Measurements from ENCODE around the gene SPON2.

Gene SPON2

GRCh38 chr4:1202526-1203011 is 30.2 kb upstream of the SPON2 start:
- POLR2A ChIA-PET = interaction anchor here (0.8 kb wide), 1 partner anchor 45 kb away, joined by 3 read pairs; no protein-coding TSS in a partner anchor
- no peak for DNase-seq (ENCODE audit: extremely low spot score)
- CTCF ChIA-PET = no interaction called here
- TF ChIP-seq L3MBTL2 (conservative IDR thresholded peaks at IDR 0.05) (no peak), SUZ12 (IDR thresholded peaks at IDR 0.05) (no peak), SP1 (IDR thresholded peaks at IDR 0.05) (no peak), BHLHE40 (IDR thresholded peaks at IDR 0.05; ENCODE audit: borderline replicate concordance) (no peak), CTBP1 (IDR thresholded peaks at IDR 0.05; ENCODE audit: borderline replicate concordance) (no peak)

DNA sequence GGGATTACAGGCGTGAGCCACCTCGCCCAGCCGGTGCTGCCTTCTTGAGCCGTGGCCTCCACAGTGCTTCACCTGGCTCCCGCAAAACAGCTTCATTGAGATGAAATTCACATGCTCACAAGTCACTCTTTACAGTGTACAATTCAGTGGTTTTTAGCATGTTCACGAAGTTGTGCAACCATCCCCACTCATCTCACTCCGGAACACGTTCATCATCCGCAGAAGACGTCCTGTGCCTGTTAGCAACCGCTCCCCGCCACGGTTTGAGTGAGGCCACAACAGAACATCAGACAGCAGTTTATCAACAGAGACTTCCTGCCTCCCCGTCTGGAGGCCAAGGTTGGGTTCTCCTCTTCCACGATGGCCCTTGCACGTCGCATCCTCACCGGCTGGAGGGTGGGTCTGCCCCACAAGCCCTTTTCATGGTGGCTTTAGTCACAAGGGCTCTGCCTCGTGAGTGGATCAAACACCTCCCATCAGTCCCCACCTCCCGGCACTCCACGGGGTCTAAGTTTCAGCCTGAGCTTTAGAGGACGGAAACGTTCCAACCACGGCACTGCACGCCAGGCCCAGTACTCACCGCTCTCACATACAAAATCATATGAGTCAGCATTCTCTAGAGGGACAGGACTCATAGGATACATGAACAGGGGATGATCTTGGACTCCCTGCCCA is 29.6 kb upstream of the SPON2 start:
- TF ChIP-seq BHLHE40 (IDR thresholded peaks at IDR 0.05; ENCODE audit: borderline replicate concordance) = no peak
- no peak for TF ChIP-seq L3MBTL2 (conservative IDR thresholded peaks at IDR 0.05)
- TF ChIP-seq NFRKB (IDR thresholded peaks at IDR 0.05) = no peak
- TF ChIP-seq SUZ12 (IDR thresholded peaks at IDR 0.05) = no peak
- no peak for TF ChIP-seq PKNOX1 (IDR thresholded peaks at IDR 0.05)
- TF ChIP-seq FOXK2 (IDR thresholded peaks at IDR 0.05) = no peak
- TF ChIP-seq SP1 (IDR thresholded peaks at IDR 0.05) = no peak
- TF ChIP-seq HDGF (IDR thresholded peaks at IDR 0.05; ENCODE audit: borderline replicate concordance) = no peak
- TF ChIP-seq ARNT (IDR thresholded peaks at IDR 0.05) = no peak
- TF ChIP-seq TARDBP (IDR thresholded peaks at IDR 0.05) = no peak
- no peak for TF ChIP-seq FOXM1 (IDR thresholded peaks at IDR 0.05; ENCODE audit: borderline replicate concordance)
- TF ChIP-seq ZNF384 (IDR thresholded peaks at IDR 0.05) = no peak
- no peak for TF ChIP-seq FOXA1 (IDR thresholded peaks at IDR 0.05)
- no peak for TF ChIP-seq CTBP1 (IDR thresholded peaks at IDR 0.05; ENCODE audit: borderline replicate concordance)
- no peak for TF ChIP-seq ELF4 (IDR thresholded peaks at IDR 0.05)
- no peak for TF ChIP-seq LEF1 (IDR thresholded peaks at IDR 0.05; ENCODE audit: borderline replicate concordance)
- CTCF ChIA-PET = no interaction called here
- POLR2A ChIA-PET = no interaction called here
- DNase-seq (ENCODE audit: extremely low spot score) = no peak

DNA sequence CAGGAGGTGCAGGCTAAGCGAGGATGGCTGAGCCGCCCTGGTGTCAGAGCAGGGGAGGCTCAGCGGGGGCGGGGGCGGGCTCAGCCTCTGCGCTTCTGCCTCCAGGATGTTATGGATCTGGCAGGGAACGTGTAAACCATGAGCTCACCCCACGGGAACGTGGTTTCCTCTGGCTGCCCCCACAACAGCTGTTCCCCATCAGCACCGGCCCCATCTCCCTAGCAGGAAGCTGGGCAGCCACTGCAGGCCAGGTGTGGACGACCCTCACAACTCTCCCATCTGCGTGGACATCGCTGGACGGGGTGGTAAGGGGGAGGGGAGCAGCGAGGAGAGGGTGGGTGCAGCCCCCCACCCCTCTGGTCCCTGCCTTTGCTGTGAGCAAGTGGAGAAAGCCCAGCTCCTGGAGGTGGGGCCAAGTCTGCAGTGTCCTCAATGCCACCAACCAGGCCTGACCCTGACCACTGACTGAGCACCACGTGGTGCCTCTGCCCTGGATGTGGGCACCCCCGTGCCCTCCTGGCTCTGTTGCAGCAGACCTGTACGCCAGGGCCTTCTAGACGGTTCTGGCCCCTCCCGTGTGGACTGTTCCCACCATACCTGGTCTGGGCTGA is 28.1 kb upstream of the SPON2 start:
- ChIA-PET CTCF (no interaction called here), POLR2A (no interaction called here)
- no peak for DNase-seq (ENCODE audit: extremely low spot score)
- TF ChIP-seq SP1 (IDR thresholded peaks at IDR 0.05) (no peak), FOXA1 (IDR thresholded peaks at IDR 0.05) (no peak), TARDBP (IDR thresholded peaks at IDR 0.05) (no peak), LEF1 (IDR thresholded peaks at IDR 0.05; ENCODE audit: borderline replicate concordance) (no peak), ELF4 (IDR thresholded peaks at IDR 0.05) (no peak), FOXM1 (IDR thresholded peaks at IDR 0.05; ENCODE audit: borderline replicate concordance) (no peak), BHLHE40 (IDR thresholded peaks at IDR 0.05; ENCODE audit: borderline replicate concordance) (no peak), PKNOX1 (IDR thresholded peaks at IDR 0.05) (no peak), FOXK2 (IDR thresholded peaks at IDR 0.05) (no peak), SUZ12 (IDR thresholded peaks at IDR 0.05) (no peak), ZNF384 (IDR thresholded peaks at IDR 0.05) (no peak), NFRKB (IDR thresholded peaks at IDR 0.05) (no peak), L3MBTL2 (conservative IDR thresholded peaks at IDR 0.05) (no peak), CTBP1 (IDR thresholded peaks at IDR 0.05; ENCODE audit: borderline replicate concordance) (no peak), ARNT (IDR thresholded peaks at IDR 0.05) (no peak)

GRCh38 chr4:1199556-1200331 is 27.4 kb upstream of the SPON2 start:
- DNase-seq (ENCODE audit: extremely low spot score) = no peak
- POLR2A ChIA-PET = no interaction called here
- TF ChIP-seq FOXM1 (IDR thresholded peaks at IDR 0.05; ENCODE audit: borderline replicate concordance) = no peak
- no peak for TF ChIP-seq TARDBP (IDR thresholded peaks at IDR 0.05)
- TF ChIP-seq BHLHE40 (IDR thresholded peaks at IDR 0.05; ENCODE audit: borderline replicate concordance) = no peak
- TF ChIP-seq NFRKB (IDR thresholded peaks at IDR 0.05) = no peak
- no peak for TF ChIP-seq FOXK2 (IDR thresholded peaks at IDR 0.05)
- no peak for TF ChIP-seq L3MBTL2 (conservative IDR thresholded peaks at IDR 0.05)
- CTCF ChIA-PET = no interaction called here

- POLR2A ChIA-PET = no interaction called here
- TF ChIP-seq ZNF384 (IDR thresholded peaks at IDR 0.05) = no peak
- no peak for TF ChIP-seq LEF1 (IDR thresholded peaks at IDR 0.05; ENCODE audit: borderline replicate concordance)
- no peak for TF ChIP-seq HDGF (IDR thresholded peaks at IDR 0.05; ENCODE audit: borderline replicate concordance)
- no peak for TF ChIP-seq PKNOX1 (IDR thresholded peaks at IDR 0.05)
- no peak for TF ChIP-seq NFRKB (IDR thresholded peaks at IDR 0.05)
- TF ChIP-seq TARDBP (IDR thresholded peaks at IDR 0.05) = no peak
- no peak for TF ChIP-seq FOXM1 (IDR thresholded peaks at IDR 0.05; ENCODE audit: borderline replicate concordance)
- no peak for TF ChIP-seq FOXK2 (IDR thresholded peaks at IDR 0.05)
- no peak for TF ChIP-seq FOXA1 (IDR thresholded peaks at IDR 0.05)
- TF ChIP-seq L3MBTL2 (conservative IDR thresholded peaks at IDR 0.05) = no peak
- TF ChIP-seq SP1 (IDR thresholded peaks at IDR 0.05) = no peak
- no peak for TF ChIP-seq SUZ12 (IDR thresholded peaks at IDR 0.05)
- no peak for TF ChIP-seq ELF4 (IDR thresholded peaks at IDR 0.05)
- no peak for TF ChIP-seq BHLHE40 (IDR thresholded peaks at IDR 0.05; ENCODE audit: borderline replicate concordance)
- no peak for TF ChIP-seq CTBP1 (IDR thresholded peaks at IDR 0.05; ENCODE audit: borderline replicate concordance)
- no peak for TF ChIP-seq ARNT (IDR thresholded peaks at IDR 0.05)
- CTCF ChIA-PET = no interaction called here
- no peak for DNase-seq (ENCODE audit: extremely low spot score)
Observed at GRCh38 chr4:1198098-1198844, 25.9 kb upstream of the SPON2 start.

Measured in HEK293T (cell line).